Hematopoietic multipotent progenitor cell treated with erythropoietin and hydrocortisone succinate and interleukin-3 and kit ligand, for 8 days (in vitro differentiated cells): ENCODE data around the gene EBPL.
"Not testable (repeated sequence)": the region's sequence is repeated elsewhere in the genome, so short reads cannot be mapped to it uniquely, and the experiment has no call there.

ENCODE experiments used
- DNase-seq: peaks from one replicate; pipeline ENCODE4 v3.0.0-alpha.2; 2015

Gene EBPL

DNA sequence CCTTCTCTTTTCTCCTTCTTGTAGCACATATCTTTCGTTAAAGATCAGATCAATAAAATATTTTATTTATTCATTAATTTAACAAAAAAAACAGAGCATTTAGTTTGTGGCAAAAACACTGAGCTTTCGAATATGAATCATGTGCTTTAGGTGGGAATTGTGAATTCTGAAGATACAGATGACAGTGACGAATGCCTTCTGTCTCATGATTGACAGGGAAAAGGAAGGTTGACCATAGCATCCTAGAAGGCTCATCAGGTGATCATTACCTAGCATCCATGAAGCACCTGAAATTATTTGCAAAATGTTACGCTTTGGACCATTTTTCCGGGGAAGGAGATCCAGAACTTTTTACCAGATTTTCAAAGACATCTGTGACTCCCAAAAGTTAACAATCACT lies 59.1 kb downstream of the EBPL start:
- no peak for DNase-seq

DNA sequence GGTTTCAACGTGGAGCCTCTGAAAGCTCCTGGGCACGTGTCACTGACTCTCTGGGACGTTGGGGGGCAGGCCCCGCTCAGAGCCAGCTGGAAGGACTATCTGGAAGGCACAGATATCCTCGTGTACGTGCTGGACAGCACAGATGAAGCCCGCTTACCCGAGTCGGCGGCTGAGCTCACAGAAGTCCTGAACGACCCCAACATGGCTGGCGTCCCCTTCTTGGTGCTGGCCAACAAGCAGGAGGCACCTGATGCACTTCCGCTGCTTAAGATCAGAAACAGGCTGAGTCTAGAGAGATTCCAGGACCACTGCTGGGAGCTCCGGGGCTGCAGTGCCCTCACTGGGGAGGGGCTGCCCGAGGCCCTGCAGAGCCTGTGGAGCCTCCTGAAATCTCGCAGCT lies 60.7 kb downstream of the EBPL start:
- no peak for DNase-seq

DNA sequence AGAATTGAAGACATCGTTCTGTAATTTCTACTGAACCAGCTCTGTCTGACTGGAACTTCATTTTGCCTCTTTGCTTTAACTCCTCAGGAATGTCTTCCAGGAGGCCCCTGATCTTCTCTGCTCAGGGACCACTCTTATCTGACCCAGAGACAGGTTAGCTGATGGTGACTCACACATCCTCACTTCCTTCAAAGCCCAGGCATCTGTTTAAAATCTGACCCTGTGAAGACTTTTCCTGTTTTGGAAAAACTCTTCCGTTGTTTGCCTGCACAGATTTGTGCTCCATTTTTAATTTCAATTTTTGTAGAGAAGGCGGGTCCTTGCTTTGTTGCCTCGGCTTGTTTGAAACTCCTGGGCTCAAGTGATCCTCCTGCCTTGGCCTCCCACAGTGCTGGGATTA lies 61.3 kb downstream of the EBPL start:
- DNase-seq, result no peak

DNA sequence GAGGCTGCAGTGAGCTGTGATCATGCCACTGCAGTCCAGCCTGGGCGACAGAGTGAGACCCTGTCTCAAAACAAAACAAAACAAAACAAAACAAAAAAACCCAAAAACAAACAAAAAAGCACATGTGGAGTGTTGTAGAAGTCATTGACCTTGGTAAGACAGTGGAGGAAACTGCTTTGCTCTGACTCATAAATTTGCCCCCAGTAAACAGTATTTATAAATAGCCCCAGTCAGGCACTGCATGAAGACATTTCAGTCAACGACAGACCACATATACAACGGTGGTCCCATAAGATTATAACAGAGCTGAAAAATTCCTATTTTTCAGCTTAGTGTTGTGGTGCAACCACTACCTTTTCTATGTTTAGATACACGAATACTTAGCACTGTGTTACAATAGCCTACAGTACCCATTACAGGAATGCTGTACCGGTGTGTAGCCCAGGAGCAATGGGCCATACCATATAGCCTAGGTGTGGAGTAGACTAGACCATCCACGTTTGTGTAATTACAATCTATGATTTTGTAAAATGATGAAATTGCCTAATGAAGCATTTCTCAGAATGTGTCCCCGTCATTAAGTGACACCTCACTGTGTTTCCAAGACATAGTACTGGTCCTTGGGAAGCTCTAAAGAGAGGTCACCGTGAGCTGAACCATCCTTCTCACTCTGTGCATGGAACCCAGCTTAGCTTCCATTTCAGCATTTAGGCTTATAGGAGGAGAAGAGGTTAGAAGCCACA lies 61.9 kb downstream of the EBPL start:
- no peak for DNase-seq

DNA sequence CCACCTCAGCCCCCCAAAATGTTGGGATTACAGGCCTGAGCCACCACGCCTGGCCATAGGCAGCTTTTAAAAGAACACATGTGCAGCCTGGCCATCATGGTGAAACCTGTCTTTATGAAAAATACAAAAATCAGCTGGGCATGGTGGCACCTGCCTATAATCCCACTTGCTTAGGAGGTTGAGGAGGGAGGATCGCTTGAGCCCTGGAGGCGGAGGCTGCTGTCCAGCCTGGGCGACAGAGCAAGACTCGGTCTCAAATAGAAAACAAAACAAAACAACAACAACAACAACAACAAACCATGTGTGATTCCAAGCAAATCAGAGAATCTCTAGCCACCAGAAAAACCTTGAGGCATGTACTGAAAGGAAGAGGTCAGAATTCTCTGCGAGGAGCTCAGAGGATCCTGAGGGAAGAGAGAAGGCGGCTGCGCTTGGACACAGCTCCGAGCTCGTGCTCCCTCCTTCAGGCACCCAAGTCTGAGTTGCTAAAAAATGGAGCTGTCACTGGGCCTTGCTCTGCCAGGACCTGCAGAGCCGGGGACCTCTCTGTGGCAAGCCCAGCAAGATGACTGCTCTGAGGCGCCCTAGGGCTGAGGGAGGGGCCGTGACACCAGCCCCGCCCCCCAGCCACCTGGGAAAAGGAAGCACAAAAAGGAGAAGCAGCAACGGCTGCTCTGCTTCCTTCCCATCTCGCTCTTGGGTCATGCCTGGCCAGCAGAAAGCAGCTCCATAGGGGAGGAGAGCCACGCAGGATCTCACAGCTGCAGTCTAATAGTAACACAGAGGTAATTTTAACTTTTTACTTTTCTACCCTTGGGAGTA lies 63.2 kb downstream of the EBPL start, which contains the start of gene ARL11:
Gene ARL11 (plus strand): TSS at position 677 of the 822 bp plus-strand sequence. CDS start 1,941 bp downstream, outside the sequence.
- peak; percentile 58 for DNase-seq

DNA sequence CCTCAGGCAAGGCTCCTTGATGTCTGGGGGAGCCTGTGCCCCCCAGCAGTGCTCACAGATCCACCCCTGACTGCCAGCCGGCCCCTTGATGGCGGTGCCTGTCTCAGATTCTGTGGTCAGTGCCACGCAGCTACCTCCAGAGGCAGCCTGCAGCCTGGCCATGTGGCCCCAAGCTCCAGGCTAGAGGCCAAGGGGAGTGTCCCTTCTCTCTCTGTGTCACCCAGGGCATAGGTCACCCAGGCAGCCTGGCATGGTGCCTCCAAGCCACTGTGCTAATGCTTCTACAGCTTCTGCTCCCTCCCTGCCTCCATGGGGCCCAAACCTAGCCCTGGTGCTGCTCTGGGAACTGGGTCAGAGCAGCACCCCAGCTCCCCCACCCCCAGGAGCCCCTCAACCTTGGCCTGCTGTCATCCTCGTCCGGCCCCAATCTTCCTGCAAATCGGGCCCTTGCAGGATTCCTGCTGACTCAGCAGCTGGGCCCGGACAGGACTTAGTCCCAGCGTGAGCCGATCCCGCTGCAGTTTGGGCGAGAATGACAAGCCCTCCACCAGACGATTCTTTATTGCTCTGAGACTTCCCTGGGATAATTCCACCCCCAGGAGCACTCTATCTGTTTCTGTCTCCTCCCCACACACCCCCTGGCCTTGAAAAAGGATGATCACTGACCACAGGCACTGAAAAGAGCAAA lies 65.8 kb downstream of the EBPL start:
- peak; percentile 34 for DNase-seq

DNA sequence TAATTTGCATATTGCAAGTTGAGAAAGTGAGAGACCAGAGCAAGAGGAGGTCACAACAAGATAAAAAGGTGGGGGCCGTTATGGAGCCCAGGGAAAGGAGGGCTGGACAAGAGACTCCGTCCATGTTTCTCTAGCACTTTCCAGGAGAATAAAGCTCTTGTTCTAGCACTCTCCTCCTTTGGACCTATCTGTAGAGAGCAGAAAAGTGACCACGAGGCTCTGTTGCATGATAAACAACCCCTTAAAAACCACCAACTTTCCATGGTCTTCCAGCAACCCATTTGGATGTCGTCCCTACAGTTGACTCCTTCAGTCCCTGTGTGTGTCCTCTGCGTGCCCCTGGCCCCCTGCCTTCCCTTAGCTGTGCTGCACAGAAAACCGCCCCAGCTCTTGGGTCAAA lies 67.1 kb downstream of the EBPL start:
- DNase-seq, result peak; percentile 27

DNA sequence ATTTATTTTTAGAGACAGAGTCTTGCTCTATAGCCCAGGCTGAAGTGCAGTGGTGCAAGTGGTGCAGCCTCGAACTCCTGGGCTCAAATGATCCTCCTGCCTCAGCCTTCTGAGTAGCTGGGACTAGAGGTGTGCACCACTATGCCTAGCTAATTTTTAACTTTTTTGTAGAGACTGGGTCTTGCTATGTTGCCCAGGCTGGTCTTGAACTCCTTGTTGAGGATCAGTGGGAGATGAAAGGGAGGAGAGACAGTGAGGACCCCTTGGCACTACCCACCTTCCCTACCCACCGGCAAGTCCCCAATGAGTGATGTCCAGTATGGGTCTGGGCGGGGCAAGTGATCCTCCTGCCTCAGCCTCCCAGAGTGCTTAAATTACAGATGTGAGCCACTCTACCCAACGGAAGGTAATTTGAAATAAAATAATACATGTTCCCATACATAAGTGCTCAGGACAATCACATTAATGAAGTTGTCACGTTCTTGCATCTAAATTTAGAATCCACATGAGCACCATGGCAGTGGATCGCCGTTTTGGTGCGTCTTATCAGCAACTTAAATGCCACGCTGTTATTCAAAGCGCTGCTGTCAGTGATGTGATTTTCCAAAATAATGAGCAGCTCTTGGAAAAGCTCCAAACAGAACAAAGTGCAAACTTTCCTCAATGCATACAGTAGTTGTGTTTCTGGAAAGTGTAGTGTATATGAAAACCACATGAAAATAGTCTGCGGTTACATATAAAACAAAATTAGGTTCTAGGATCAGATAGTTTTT lies 68.9 kb downstream of the EBPL start:
- peak; percentile 49 for DNase-seq

DNA sequence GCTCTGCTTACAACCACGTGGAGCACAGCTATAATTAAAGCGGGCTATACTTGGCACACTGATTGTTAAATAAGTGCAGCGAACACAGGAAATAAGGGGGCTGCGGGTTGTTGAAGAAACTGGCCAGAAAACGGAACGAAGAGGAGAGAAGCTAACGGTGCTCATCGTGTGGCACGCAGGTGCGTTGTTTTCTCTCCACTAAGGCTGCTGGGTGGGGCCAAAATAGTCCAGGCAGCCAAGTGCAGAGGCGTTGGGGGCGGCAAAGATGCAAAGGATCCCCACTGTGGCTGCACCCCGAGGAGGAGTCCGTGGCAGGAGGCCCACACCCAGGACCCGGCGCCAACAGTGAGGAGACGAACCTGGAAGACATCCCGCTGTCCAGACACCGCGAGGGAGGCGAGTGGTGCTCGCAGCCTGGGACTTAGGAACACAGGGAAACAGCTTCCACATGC lies 71.1 kb downstream of the EBPL start:
- DNase-seq, result no peak

DNA sequence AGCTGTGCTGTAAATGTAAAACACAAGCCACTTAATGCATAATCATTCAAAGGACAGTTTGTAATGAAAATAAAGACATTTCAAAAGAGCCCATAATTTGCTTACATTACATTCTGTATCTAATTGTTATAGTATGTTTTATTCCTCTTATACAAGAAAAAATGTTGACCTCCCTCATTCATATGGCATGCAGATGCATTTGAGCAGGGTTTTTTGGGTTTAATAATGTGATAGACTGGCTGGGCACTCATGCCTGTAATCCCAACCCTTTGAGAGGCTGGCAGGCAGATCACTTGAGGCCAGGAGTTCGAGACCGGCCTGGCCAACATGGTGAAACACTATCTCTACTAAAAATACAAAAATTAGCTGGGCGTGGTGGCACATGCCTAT lies 74.6 kb downstream of the EBPL start:
- no peak for DNase-seq

DNA sequence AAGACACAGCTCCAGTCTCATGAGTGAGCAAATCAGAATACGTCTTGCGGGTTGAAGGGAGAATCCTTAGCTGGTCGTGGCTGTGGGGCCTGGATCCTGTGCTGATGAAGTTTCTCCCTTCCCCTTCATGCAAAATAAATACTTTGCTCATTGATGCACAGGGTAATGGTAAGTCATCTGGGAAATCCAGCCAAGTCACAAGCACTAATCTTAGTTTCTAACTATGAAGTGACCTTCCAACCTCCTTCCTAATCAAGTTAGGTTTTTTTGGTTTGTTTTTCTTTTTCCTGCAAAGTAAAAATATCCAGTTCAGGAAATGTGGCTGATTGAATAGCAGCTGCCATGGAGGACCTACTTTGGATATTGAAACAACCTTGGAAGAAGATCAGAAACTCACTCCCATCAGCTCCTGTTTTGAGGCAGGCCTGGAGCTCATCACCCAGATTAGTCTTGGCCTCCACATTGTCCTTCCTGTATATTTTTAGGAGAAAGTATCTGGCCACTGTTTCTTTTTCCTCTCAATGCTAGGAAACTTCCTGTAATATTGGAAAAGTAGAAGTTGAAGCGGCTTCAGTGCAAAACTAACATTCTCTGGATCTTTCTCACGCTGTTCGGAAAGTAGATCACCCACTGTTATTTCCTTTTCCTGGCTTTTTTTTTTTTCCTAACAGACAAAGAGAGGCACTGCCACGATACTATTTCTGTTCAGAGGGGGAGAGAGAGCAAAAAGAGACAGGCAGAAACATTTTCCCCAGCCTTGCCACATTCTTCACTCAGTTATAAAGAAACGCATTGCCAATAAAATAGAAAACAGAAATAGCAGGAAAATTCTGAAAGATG lies 75.2 kb downstream of the EBPL start:
- no peak for DNase-seq

DNA sequence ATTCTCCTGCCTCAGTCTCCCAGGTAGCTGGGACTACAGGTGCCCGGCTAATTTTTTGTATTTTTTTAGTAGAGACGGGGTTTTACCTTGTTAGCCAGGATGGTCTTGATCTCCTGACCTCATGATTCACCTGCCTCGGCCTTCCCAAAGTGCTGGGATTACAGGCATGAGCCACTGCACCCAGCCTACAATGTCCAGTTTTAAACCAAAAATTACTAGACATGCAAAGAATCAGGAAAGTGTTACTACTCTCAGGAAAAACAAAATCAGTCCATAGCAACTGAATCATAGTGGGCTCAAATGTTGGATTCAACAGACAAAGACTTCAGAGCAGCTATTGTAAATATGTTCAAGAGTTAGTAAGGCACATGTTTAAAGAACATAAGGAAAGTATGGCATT lies 79.2 kb downstream of the EBPL start:
- DNase-seq, result not testable (repeated sequence)
